Rectal smooth muscle tissue (tissue), 1 donor: ENCODE measurements around the gene WDSUB1.

Experiments used
- H3K27ac ChIP-seq: one replicate; pipeline ENCODE4 v1.7.0; 2013; ENCODE audit warnings: low read depth, low read length, inconsistent platforms
- H3K27me3 ChIP-seq: one replicate; pipeline ENCODE4 v1.7.0; 2013; ENCODE audit warnings: low read length; ENCODE audit not compliant: control insufficient read depth, insufficient read depth
- H3K36me3 ChIP-seq: one replicate; pipeline ENCODE4 v1.7.0; 2013; ENCODE audit warnings: low read length; ENCODE audit not compliant: control insufficient read depth, insufficient read depth
- H3K4me1 ChIP-seq: one replicate; pipeline ENCODE4 v1.7.0; 2013; ENCODE audit warnings: low read length; ENCODE audit not compliant: control insufficient read depth, insufficient read depth
- H3K4me3 ChIP-seq: one replicate; pipeline ENCODE4 v1.7.0; 2013; ENCODE audit warnings: low read length
- H3K9ac ChIP-seq: one replicate; pipeline ENCODE4 v1.7.0; 2013; ENCODE audit warnings: low read length

Gene WDSUB1

GRCh38 chr2:159211447-159212396, 74.8 kb downstream of the WDSUB1 start:
- Histone ChIP-seq H3K27ac (no peak overlapping the region), H3K4me3 (no peak overlapping the region), H3K27me3 (no peaks in the 10 kb centered on the region), H3K9ac (peak overlapping the region; percentile 7), H3K4me1 (peaks cover 2% of the 10 kb centered on the region), H3K36me3 (peaks cover 14% of the 10 kb centered on the region)

DNA sequence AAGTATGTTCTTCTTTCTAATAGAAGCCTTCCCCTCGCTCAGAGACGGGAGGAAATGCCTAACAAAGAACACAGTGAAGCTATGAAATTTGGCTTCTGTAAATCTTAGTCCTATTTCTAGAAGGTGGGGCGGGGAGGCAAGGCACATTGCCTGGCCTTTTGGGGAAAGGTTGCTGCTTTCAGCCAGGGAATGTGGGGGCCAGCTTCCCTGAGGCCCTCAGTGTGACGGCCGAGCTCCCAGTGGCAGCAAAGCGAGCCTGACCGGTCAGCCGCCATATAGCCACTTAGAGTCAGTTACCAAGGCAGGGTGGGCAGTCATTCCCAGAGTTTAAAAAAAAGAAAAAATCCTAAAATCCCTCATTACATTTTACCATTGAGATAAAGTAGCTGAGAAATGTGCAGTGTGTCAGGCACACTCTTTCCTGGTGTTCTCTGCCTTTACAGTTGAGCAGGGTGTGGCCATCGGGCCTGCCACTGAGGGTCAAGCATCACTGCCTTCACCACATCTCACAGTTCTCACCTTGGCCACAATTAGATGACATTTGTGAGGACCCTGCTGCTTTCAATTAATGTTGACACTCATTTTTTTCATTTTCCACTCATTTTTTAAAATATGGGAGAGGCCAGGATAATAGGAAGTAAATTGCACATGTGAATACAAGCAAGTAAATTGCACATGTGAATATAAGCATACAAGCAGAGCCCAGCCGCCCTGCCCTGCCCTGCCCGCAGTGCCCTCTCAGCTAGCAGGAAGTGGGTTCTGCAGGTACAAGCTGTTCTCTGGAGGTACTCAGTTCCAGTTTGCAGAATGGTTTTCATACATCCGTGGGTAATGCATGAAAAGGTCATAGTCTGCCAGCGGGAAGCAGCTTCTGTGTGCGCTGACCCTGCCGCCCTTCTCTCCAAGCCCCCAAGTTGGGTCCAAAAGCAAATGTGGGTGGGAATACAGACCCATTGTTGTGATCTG, 76.9 kb downstream of the WDSUB1 start:
- Histone ChIP-seq H3K27me3 (no peaks in the 10 kb centered on the region), H3K27ac (no peak overlapping the region), H3K9ac (no peak overlapping the region), H3K36me3 (peaks cover 6% of the 10 kb centered on the region), H3K4me3 (no peak overlapping the region), H3K4me1 (peaks cover 2% of the 10 kb centered on the region)

- peaks cover 2% of the 10 kb centered on the region for H3K36me3 ChIP-seq
- no peak overlapping the region for H3K4me3 ChIP-seq
- no peak overlapping the region for H3K9ac ChIP-seq
- no peak overlapping the region for H3K27ac ChIP-seq
- no peaks in the 10 kb centered on the region for H3K27me3 ChIP-seq
- H3K4me1 ChIP-seq: peaks cover 2% of the 10 kb centered on the region
These were observed 78.1 kb downstream of the WDSUB1 start for GRCh38 chr2:159208438-159208837.

DNA sequence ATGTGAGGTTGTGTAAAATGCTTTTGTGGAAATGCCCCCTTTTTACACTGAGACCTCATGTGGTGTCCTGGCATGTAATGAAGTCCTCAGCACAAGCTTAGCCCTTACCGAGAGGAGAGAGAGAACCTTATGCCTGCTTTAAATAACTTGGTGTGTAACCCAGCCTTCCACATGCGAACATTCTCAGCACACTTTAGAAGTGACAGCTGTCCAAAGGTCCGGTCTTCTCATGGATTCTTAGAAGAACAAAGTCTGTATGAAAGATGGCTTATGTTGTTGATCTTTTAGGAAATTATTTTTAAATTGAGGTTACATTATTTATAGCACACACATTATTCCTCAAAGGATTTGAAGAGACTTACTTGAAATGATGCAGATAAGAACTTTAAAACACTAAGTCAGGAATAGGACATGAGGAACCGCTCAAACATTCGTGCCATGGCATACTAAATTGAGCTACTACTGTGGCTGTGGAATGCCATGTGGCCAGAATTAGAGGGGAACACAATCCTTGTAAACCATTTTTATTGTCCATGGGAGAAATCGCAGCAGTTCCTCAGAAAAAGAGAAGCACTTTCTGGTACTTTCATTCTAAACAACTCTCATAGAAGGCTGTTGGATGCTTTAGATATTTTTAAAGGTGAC, 79.6 kb downstream of the WDSUB1 start:
- Histone ChIP-seq H3K4me1 (peaks cover 10% of the 10 kb centered on the region), H3K4me3 (no peak overlapping the region), H3K36me3 (peaks cover 2% of the 10 kb centered on the region), H3K27ac (no peak overlapping the region), H3K9ac (no peak overlapping the region), H3K27me3 (no peaks in the 10 kb centered on the region)

GRCh38 chr2:159204381-159205144, 81.9 kb downstream of the WDSUB1 start:
- H3K9ac ChIP-seq: no peak overlapping the region
- H3K27ac ChIP-seq: no peak overlapping the region
- peaks cover 2% of the 10 kb centered on the region for H3K36me3 ChIP-seq
- peaks cover 14% of the 10 kb centered on the region for H3K4me1 ChIP-seq
- H3K4me3 ChIP-seq: no peak overlapping the region
- H3K27me3 ChIP-seq: no peaks in the 10 kb centered on the region

GRCh38 chr2:159202568-159203071, 83.9 kb downstream of the WDSUB1 start:
- Histone ChIP-seq H3K27ac (peak overlapping the region; percentile 45), H3K27me3 (no peaks in the 10 kb centered on the region), H3K36me3 (peaks cover 3% of the 10 kb centered on the region), H3K9ac (no peak overlapping the region), H3K4me1 (peaks cover 14% of the 10 kb centered on the region), H3K4me3 (no peak overlapping the region)

DNA sequence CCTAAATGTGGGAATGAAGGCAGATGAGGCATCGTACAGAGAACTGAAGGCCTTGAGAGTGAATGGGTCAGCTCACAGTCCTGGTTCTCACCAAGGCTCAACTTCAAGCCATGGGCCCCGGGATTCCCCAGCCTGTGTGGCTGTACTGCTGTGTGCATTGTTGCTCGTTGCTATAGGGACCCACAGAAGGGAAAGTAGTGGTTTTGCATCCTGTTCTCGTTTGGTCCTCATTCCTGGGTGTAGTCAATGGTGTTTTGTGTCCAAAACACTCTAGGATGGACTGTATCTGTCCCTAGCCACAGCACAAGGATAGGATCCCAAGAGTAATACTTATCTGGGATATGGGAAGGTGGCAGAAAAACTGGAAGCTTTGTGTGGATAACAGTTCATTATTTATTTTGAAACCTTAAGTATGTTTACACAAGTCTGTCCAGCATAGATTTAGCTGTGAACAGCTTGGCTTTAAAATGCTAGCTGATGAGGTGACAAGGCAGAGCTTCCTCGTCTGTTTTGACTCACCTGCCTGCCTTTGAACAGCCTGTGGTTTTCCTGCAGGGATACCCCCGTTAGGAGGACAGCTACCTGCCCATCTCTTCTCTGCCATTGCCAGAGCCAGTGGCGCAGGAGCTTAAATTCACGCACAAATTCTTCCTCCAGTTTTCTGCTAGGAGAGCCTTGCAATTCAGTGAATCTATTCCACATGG, 85.0 kb downstream of the WDSUB1 start:
- Histone ChIP-seq H3K4me3 (no peak overlapping the region), H3K9ac (no peak overlapping the region), H3K36me3 (peaks cover 5% of the 10 kb centered on the region), H3K4me1 (peaks cover 14% of the 10 kb centered on the region), H3K27me3 (no peaks in the 10 kb centered on the region), H3K27ac (no peak overlapping the region)

- H3K36me3 ChIP-seq: peaks cover 8% of the 10 kb centered on the region
- H3K27ac ChIP-seq: no peak overlapping the region
- H3K4me3 ChIP-seq: no peak overlapping the region
- H3K27me3 ChIP-seq: no peaks in the 10 kb centered on the region
- no peak overlapping the region for H3K9ac ChIP-seq
- peaks cover 14% of the 10 kb centered on the region for H3K4me1 ChIP-seq
These were observed 86.0 kb downstream of the WDSUB1 start for GRCh38 chr2:159200498-159200897.

DNA sequence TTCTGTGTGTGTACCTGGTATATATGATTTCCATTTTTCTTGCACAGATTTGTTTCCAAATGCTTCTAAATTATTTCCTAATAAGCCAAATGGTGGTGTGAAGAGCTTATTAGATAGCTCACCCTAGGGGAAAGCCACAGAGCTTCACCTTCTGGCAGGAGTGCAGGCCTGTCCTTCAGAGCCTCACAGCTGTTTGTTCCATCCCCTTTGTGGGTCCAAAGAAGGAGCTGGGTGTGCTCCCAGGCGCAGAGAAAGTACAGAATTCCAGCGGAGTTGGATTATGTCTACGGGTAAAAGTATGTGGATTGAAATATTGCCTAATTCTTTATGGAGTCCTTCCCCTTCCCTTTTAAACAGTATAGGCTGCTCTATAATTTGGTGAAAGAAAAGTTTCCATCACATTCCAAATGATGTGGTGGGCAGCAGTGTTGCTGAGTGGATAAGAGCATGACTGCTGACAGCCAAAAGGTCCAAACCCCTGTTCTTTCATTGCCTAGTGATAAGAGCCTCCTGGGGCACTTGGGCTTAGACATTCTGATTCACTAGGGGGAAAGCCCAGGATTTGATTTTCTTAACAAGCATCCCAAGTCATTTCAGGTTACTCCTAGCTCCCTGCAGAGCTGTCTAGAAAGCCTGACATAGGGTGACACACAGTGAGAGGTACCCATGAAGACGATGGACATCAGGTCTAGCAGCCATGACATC, 86.6 kb downstream of the WDSUB1 start:
- no peaks in the 10 kb centered on the region for H3K27me3 ChIP-seq
- peaks cover 14% of the 10 kb centered on the region for H3K4me1 ChIP-seq
- no peak overlapping the region for H3K4me3 ChIP-seq
- no peak overlapping the region for H3K27ac ChIP-seq
- H3K9ac ChIP-seq: no peak overlapping the region
- peaks cover 8% of the 10 kb centered on the region for H3K36me3 ChIP-seq

DNA sequence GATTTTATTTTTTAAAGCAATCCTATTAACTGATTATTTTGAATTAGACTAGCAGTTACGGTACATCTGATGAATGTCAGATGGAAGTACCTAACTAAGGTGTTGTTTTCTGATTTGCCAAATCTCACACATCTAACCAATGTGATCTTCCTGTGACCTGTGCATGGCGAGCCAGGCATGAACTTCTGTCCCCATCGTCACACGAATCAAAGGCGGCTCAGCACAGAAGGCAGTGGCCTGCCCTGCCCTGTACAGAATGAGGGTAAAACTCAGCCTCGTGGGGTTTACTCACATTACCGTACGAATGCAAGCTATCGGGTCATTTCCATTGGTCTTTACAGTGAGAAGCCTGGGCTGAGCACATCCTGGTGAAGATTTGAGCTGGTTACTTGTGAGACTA, 87.3 kb downstream of the WDSUB1 start:
- Histone ChIP-seq H3K27me3 (no peaks in the 10 kb centered on the region), H3K27ac (no peak overlapping the region), H3K9ac (no peak overlapping the region), H3K36me3 (peaks cover 8% of the 10 kb centered on the region), H3K4me3 (no peak overlapping the region), H3K4me1 (peaks cover 14% of the 10 kb centered on the region)
